Upper lobe of left lung (tissue), 4 donors: Measurements from ENCODE around the gene DIDO1.

ENCODE experiments used
- EP300 ChIP-seq, 4 donors: sonication (generic); formaldehyde crosslinking; IDR thresholded peaks; one replicate each; pipeline ENCODE4 v1.5.1; 2017; ENCODE audit warnings: antibody characterized with exemption in 4 of 4, control low read depth in 2 of 4
- POLR2A ChIP-seq, 4 donors: fragments of 450-650 bp; IDR thresholded peaks; one replicate each; pipeline ENCODE4 v1.5.1; 2016 to 2017; ENCODE audit warnings: antibody characterized with exemption in 4 of 4, mild to moderate bottlenecking in 2 of 4
- TF ChIP-seq, protein P1 (sequence below), 6 experiments: fragments of 450-650 bp in 4 of 6; fragments of 200-600 bp in 2 of 6; sonication (generic) in 2 of 6; IDR thresholded peaks; one replicate each; pipeline ENCODE4 v1.5.1; 2016 to 2019; ENCODE audit warnings: antibody characterized with exemption in 6 of 6

GRCh38 chr20:62925076-62925419 lies 1.3 kb downstream of the DIDO1 start:
- TF ChIP-seq, protein P1, sequence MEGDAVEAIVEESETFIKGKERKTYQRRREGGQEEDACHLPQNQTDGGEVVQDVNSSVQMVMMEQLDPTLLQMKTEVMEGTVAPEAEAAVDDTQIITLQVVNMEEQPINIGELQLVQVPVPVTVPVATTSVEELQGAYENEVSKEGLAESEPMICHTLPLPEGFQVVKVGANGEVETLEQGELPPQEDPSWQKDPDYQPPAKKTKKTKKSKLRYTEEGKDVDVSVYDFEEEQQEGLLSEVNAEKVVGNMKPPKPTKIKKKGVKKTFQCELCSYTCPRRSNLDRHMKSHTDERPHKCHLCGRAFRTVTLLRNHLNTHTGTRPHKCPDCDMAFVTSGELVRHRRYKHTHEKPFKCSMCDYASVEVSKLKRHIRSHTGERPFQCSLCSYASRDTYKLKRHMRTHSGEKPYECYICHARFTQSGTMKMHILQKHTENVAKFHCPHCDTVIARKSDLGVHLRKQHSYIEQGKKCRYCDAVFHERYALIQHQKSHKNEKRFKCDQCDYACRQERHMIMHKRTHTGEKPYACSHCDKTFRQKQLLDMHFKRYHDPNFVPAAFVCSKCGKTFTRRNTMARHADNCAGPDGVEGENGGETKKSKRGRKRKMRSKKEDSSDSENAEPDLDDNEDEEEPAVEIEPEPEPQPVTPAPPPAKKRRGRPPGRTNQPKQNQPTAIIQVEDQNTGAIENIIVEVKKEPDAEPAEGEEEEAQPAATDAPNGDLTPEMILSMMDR (IDR thresholded peaks at IDR 0.05): no peak
- TF ChIP-seq EP300 (IDR thresholded peaks at IDR 0.05): no peak
- no peak for TF ChIP-seq POLR2A (IDR thresholded peaks at IDR 0.05)
